T-helper 2 cell treated with Interferon-gamma antibody and Interleukin-4, amounts not matched to agents 5 μg/mL and 100 μg/mL, for 36 hours (primary cell): ENCODE data around the gene MRPS12.
"Not testable (repeated sequence)": the region's sequence is repeated elsewhere in the genome, so short reads cannot be mapped to it uniquely, and the experiment has no call there.

Experiments
- DNase-seq: peaks from one replicate; pipeline ENCODE4 v3.0.0; 2021; ENCODE audit warnings: low spot score
- H3K27ac Mint-ChIP-seq: one replicate; pipeline ENCODE4 v1.8.0; 2021; ENCODE audit warnings: mild to moderate bottlenecking, mixed read lengths
- H3K27me3 Mint-ChIP-seq: one replicate; pipeline ENCODE4 v1.8.0; 2021; ENCODE audit warnings: low read depth, mixed read lengths
- H3K36me3 Mint-ChIP-seq: one replicate; pipeline ENCODE4 v1.8.0; 2021; ENCODE audit warnings: low read depth, mixed read lengths
- H3K4me1 Mint-ChIP-seq: one replicate; pipeline ENCODE4 v1.8.0; 2021; ENCODE audit warnings: low read depth, mixed read lengths
- H3K4me3 Mint-ChIP-seq: one replicate; pipeline ENCODE4 v1.8.0; 2022; ENCODE audit warnings: mild to moderate bottlenecking, moderate library complexity, mixed read lengths
- H3K9me3 Mint-ChIP-seq: one replicate; pipeline ENCODE4 v1.8.0; 2021; ENCODE audit warnings: mixed read lengths

The MRPS12 gene

DNA sequence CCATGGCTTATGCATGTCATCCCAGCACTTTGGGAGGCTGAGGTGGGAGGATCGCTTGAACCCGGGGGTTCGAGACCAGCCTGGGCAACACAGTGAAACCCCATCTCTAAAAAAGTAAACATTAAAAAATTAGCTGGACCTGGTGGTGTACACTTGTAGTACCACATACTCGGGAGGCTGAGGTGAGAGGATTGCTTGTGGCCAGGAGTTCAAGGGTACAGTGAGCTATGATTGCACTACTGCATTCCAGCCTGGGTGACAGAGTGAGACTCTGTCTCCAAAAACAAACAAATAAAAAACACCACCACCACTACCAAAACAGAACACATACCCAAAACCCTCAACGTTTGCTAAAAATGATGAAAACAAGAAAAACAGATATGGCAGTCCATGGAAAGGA, 28.9 kb downstream of the MRPS12 start:
- Mint-ChIP-seq H3K4me1 (no peaks in the 10 kb centered on the region), H3K27ac (no peak overlapping the region), H3K9me3 (no peaks in the 10 kb centered on the region), H3K4me3 (no peak overlapping the region), H3K36me3 (no peaks in the 10 kb centered on the region), H3K27me3 (peaks cover 4% of the 10 kb centered on the region)
- DNase-seq, result no peak

DNA sequence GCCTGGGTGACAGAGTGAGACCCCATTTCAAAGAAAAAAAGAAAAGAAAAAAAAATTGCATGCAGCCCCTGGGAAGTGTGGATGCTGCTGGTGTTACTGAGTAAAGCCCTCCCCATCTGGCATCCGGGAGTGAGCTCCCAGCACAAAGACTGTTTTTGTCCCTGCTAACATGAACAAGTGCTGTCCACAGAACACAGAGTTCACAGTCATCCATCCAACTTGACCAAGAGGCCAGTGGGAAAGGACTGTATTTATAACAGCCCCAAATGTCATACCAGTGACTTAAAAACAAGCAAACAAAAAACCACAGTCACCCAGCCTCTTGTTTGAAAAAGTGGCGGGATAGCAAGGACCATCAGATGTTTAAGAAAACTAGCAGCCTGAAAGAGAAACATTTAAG, 34.0 kb downstream of the MRPS12 start:
- H3K27me3 Mint-ChIP-seq, result peaks cover 8% of the 10 kb centered on the region
- no peaks in the 10 kb centered on the region for H3K36me3 Mint-ChIP-seq

DNA sequence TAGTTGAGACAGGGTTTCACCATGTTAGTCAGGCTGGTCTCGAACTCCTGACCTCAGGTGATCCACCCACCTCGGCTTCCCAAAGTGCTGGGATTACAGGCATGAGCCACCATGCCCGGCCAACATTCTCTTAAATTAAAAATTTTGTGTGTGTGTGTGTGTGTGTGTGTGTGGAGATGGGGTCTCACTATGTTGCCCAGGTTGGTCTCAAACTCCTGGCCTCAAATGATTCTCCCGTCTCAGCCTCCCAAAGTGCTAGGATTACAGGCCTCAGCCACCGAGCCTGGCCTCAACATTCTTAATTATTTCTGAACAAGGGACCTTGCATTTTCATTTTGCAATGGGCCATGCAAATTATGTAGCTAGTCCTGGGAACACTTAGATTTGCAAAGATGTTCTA, 35.4 kb downstream of the MRPS12 start:
- not testable (repeated sequence) for H3K36me3 Mint-ChIP-seq, H3K4me1 Mint-ChIP-seq, DNase-seq, H3K27ac Mint-ChIP-seq, H3K4me3 Mint-ChIP-seq, H3K9me3 Mint-ChIP-seq
- peaks cover 13% of the 10 kb centered on the region for H3K27me3 Mint-ChIP-seq

More for the DNA sequence above, 34.0 kb downstream of the MRPS12 start:
- no peak overlapping the region for H3K4me3 Mint-ChIP-seq
- no peaks in the 10 kb centered on the region for H3K9me3 Mint-ChIP-seq
- H3K4me1 Mint-ChIP-seq, result no peaks in the 10 kb centered on the region
- H3K27ac Mint-ChIP-seq, result no peak overlapping the region
- DNase-seq, result no peak

DNA sequence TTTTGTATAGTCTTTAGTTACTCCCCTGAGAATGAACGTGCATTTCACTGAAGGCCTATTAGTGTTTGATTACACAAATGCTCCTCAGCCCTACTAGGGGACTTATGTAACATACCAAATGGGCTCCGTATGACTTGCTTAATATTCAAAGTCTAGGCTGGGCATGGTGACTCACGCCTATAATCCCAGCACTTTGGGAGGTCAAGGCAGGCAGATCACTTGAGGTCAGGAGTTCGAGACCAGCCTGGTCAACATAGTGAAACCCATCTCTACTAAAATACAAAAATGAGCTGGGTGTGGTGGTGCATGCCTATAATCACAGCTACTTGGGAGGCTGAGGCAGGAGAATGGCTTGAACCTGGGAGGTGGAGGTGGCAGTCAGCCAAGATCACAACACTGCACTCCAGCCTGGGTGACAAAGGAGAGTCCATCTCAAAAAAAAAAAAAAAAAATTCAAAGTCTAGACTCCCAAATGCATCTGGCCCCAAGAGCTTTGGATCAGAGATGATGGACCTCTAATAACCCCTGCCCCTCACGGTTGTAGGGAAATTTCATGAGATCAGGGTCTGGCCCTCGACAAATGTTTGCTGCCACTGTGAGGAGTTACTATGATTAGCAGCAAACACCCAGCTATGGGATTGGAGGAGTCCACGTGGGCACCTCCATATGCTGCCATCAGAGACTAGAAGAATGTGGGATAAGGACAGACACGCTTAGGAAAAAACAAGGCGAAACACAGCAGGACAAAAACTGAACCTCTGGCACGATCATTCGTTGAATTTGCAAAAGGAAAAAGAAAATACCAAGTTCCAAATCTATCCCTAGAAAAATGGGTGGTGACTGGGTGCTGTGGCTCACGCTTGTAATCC, 40.2 kb downstream of the MRPS12 start:
- H3K27ac Mint-ChIP-seq, result no peak overlapping the region
- no peak for DNase-seq

DNA sequence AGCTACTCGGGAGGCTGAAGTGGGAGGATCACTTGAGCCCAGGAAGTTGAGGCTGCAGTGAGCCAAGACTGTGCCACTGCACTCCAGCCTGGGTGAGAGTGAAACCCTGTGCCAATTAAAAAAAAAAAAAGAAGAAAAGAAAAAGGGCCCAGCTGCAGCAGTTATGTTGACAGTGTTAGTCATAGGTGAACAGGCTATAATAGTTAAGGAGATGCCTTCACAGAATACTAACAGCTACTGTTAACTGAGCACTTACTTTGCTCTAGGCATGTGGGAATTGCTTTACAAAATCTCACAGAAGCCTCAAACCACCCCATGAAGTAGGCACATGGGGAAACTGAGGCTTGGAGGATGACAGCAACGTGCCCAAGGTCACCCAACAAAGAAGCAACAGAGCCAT, 40.9 kb downstream of the MRPS12 start:
- no peaks in the 10 kb centered on the region for H3K36me3 Mint-ChIP-seq
- peaks cover 27% of the 10 kb centered on the region for H3K27me3 Mint-ChIP-seq
- no peak overlapping the region for H3K27ac Mint-ChIP-seq
- no peaks in the 10 kb centered on the region for H3K9me3 Mint-ChIP-seq
- no peak overlapping the region for H3K4me3 Mint-ChIP-seq
- peaks cover 5% of the 10 kb centered on the region for H3K4me1 Mint-ChIP-seq
- no peak for DNase-seq

More for the DNA sequence above, 40.2 kb downstream of the MRPS12 start:
- Mint-ChIP-seq H3K4me1 (peaks cover under 1% of the 10 kb centered on the region), H3K36me3 (no peaks in the 10 kb centered on the region), H3K9me3 (no peaks in the 10 kb centered on the region), H3K27me3 (peaks cover 21% of the 10 kb centered on the region), H3K4me3 (no peak overlapping the region)

DNA sequence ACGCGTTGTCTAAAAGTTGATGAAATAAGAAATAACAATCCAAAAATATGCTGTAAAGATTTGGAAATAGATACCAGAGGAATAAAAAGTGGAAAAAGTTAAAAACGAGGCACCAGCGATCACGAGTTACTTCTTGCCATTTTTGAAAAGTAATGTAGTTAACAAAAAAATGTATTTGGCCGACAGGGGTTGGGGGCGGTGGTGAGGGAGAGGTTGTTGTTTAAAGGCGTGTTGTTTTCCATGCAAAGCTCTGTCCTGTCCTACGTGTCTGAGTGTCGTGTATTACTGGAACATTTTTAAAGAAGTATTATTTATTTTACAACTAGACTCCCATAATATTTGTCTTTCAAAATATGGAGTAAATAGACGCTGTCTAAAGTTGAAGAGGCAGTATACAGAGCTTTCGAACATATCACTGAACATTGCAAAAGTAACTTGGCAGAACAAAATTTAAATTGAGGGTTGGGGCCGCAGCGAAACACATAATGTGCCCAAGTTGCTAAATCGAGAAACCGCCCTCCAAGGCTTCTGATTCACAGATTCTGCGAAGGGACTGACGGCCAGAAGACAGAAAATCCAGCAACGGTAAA, 44.0 kb downstream of the MRPS12 start:
- DNase-seq, result no peak
- Mint-ChIP-seq H3K4me1 (peaks cover 18% of the 10 kb centered on the region), H3K27ac (no peak overlapping the region), H3K4me3 (peak overlapping the region; percentile 27), H3K36me3 (no peaks in the 10 kb centered on the region), H3K9me3 (no peaks in the 10 kb centered on the region), H3K27me3 (peaks cover 29% of the 10 kb centered on the region)

DNA sequence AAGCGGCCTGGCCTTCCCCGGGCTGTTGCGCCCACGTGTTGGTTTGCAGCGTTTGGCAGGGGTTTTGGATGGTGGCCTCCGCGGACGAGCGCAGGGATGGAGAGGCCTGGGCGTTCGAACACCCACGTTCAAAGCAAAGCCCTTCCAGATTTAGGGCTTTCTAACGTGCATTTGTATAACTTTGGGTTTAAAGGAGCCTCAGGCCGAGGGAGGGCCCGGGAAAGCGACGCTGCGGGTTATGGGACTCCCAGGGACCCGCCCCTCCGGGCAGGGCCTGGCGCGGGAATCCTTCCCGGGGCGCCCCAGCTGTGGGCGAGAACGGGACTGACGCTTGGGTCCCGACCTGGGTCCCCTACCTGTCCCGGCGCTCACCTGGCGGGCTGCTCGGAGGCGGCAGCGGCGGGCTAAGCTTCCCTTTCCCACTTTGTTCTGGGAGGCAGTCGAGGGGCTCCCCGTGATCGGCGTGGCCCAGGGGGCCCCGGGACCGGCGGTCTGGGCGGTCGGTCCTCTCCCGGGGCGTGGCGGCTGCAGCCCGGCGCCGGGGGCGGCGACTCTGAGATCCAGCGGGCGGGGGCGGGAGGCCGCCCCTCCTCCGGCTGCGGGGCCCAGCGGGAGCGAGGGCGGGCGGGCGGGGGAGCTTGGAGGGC, 44.6 kb downstream of the MRPS12 start, which contains the start of gene FBXO17:
Gene FBXO17, minus strand, starts transcription at position 529 of the 647 bp plus-strand sequence. CDS start 25,423 bp downstream, outside the sequence.
- H3K27me3 Mint-ChIP-seq, result peaks cover 25% of the 10 kb centered on the region
- peaks cover under 1% of the 10 kb centered on the region for H3K36me3 Mint-ChIP-seq
- H3K27ac Mint-ChIP-seq, result no peak within 1 kb of the TSS

DNA sequence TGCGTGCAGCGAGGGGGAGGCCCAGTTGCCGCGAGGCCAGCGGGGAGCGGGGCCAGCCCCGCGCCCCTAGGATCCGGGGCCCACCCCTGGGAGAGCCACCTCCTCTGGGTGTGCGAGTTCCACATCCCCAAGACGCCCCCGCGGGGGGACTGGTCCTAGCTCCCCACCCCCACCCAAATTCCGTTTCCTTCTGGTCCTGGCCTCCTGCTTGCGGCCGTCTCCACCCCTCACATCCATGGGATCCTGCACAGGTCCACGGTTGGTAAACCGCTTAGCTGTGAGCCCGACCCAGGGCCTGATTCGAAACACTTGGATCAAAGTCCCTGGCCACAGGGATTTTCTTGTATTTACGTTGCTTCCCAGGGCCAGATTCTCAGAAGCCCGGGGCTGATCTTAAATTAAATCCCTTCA, 45.1 kb downstream of the MRPS12 start:
- Mint-ChIP-seq H3K27me3 (peaks cover 24% of the 10 kb centered on the region), H3K27ac (no peak overlapping the region), H3K4me3 (peak overlapping the region; percentile 56), H3K36me3 (peaks cover 2% of the 10 kb centered on the region), H3K4me1 (peaks cover 18% of the 10 kb centered on the region), H3K9me3 (peaks cover 5% of the 10 kb centered on the region)
- no peak for DNase-seq

More for the DNA sequence above, 44.6 kb downstream of the MRPS12 start, which contains the start of gene FBXO17:
- peak within 1 kb of the TSS; percentile 56 for H3K4me3 Mint-ChIP-seq
- peaks cover 18% of the 10 kb centered on the region for H3K4me1 Mint-ChIP-seq
- no peak for DNase-seq
- peaks cover under 1% of the 10 kb centered on the region for H3K9me3 Mint-ChIP-seq

DNA sequence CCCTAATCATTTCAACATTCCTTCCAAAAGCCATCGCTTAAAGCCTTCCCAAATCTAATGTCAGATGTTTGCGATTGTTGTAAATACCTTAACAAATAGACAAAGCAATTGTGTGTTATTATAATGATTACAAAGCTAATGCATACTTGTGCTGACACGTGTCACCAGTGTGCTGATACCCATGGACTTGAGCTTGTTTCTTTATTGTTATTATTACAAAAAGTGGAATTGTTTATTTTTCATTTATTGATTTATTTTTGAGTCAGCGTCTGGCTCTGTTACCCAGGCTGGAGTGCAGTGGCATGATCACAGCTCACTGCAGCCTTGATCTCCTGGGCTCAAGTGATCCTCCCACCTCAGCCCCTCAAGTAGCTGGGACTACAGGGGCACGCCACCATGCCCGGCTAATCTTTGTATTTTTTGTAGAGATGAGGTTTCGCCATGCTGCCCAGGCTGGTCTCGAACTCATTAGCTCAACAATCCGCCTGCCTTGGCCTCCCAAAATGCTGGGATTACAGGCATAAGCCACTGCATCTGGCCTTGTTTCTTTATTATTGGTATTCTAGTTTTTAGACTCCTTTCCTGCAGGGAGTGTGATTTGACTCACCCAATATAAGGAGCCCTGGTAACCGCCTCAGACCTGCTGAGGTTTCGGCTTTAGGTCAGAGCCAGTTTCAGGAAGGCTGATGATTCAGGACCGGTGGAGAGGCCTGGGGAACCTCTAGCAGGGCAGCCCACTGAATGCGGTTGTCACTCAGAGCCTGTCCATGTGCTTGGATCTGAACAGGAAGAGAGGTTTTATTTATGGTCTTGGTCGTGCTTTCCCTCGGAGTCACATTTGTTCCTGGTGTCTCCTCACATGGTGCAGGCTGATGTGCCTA, 46.9 kb downstream of the MRPS12 start:
- peaks cover 18% of the 10 kb centered on the region for H3K4me1 Mint-ChIP-seq
- DNase-seq, result peak; percentile 85
- H3K27ac Mint-ChIP-seq, result peak overlapping the region; percentile 55
- peaks cover 21% of the 10 kb centered on the region for H3K27me3 Mint-ChIP-seq
- H3K9me3 Mint-ChIP-seq, result peaks cover 5% of the 10 kb centered on the region
- peaks cover 2% of the 10 kb centered on the region for H3K36me3 Mint-ChIP-seq
- no peak overlapping the region for H3K4me3 Mint-ChIP-seq

DNA sequence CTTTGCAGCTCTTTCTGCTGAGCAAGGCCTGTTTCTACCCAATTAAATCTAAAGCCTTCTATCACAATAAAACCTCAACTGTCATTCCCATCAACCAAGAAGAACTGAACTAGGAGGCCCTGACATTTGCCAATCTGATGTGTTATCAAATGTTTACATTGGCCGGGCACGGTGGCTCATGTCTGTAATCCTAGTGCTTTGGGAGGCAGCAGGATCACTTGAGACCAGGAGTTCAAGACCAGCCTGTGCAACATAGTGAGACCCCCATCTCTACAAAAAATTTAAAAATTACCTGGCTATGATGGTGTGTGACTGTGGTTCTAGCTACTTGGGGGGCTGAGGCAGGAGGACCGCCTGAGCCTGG, 47.6 kb downstream of the MRPS12 start:
- H3K27me3 Mint-ChIP-seq, result peaks cover 21% of the 10 kb centered on the region
- DNase-seq, result no peak
- H3K4me1 Mint-ChIP-seq, result peaks cover 18% of the 10 kb centered on the region
- no peak overlapping the region for H3K4me3 Mint-ChIP-seq
- H3K36me3 Mint-ChIP-seq, result peaks cover 2% of the 10 kb centered on the region
- H3K9me3 Mint-ChIP-seq, result peaks cover 5% of the 10 kb centered on the region
- H3K27ac Mint-ChIP-seq, result peak overlapping the region; percentile 55

DNA sequence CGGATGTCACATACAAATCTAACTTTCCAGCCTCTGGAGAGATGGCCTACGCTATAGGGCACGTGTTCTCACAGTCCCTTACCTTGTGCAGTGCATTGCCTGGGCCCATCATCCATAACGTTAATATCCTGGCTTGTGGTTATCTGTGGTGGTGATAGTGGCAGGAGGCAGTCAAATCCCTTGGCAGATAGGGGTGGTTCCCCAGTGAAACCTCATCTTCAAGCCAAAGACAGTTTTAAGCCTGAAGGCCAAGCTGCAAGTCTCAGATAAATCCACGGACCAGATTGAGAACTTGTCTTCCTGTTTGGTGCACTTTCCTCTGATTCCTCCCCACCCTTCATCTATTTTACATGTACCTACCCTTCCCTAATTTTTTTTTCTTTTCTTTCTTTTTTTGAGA, 49.1 kb downstream of the MRPS12 start:
- Mint-ChIP-seq H3K9me3 (peaks cover 5% of the 10 kb centered on the region), H3K27ac (no peak overlapping the region), H3K27me3 (peaks cover 16% of the 10 kb centered on the region), H3K4me3 (no peak overlapping the region), H3K36me3 (peaks cover 2% of the 10 kb centered on the region), H3K4me1 (peaks cover 18% of the 10 kb centered on the region)
- no peak for DNase-seq

DNA sequence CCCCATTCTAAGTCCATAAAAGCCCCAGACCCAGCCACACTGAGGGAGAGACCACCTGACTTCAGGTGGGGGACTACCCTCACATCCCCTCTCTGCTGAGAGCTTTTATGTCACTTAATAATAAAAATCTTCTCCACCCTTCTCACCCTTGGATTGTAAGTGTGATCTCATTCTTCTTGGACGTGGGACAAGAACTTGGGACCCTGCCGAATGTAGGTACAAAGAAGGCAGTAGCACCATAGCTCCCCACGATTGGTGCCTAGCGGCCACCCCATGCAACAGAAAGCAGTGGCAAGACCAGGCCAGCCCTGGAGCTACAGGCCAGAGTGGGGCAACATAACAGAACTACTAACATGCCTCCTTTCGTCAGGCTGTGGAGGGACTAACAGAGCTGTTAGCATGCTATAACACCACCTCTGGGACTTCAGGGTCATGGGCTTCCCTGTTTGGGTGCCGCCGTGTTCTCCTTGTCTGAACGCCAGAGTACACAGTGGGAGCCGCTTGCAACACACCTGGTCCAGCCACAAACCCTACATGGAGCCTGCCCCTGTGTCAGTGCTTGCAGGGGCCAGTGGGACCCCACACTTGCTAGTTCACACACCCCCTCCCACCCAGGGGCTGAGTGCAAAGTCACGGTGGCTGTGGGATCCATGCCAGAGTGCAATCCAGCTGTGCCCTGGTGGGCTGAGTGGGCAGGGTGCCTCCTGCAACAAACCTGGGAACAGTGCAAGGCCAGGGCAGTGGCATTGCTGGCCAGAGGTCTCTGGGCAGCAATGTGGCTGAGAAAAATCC, 50.0 kb downstream of the MRPS12 start:
- H3K9me3 Mint-ChIP-seq, result peaks cover 5% of the 10 kb centered on the region
- H3K27ac Mint-ChIP-seq, result no peak overlapping the region
- DNase-seq, result no peak
- H3K27me3 Mint-ChIP-seq, result peaks cover 12% of the 10 kb centered on the region
- no peak overlapping the region for H3K4me3 Mint-ChIP-seq
- peaks cover 2% of the 10 kb centered on the region for H3K36me3 Mint-ChIP-seq
- peaks cover 18% of the 10 kb centered on the region for H3K4me1 Mint-ChIP-seq
